ENCODE results near the gene DENND1B.

GRCh38 chr1:197688233-197688632 is 87.0 kb downstream of the DENND1B start:
- TF ChIP-seq CTCF (conservative IDR thresholded peaks at IDR 0.05): no peak
- TF ChIP-seq ZFX (IDR thresholded peaks at IDR 0.05): no peak

Measured in C4-2B (cell line).